Activated naive CD4-positive, alpha-beta T cell treated with anti-CD3 and anti-CD28 coated beads, Interleukin-2, amount 50 U/mL, for 72 hours (primary cell): ENCODE measurements around the gene PCMTD2. TPM values are rescaled to one million over a fixed set of nuclear protein-coding genes. Genes with fewer than 3 reads are reported as not detected.
"Not testable (repeated sequence)": the region's sequence is repeated elsewhere in the genome, so short reads cannot be mapped to it uniquely, and the experiment has no call there.

Experiments used
- ATAC-seq, 2 donors: fragments of 150-1000 bp; cut with Tn5 transposase; 2 replicates each; pipeline ENCODE4 v1.10.0; 2021; ENCODE audit warnings: mild to moderate bottlenecking in 2 of 2, moderate library complexity in 2 of 2
- DNase-seq, 2 donors: peaks; one replicate each; pipeline ENCODE4 v3.0.0; 2021 to 2022; ENCODE audit warnings: low spot score in 2 of 2
- H3K27ac Mint-ChIP-seq, 2 donors: one replicate each; pipeline ENCODE4 v1.8.0; 2022; ENCODE audit warnings: mild to moderate bottlenecking in 2 of 2, mixed read lengths in 2 of 2
- H3K36me3 Mint-ChIP-seq, 2 donors: one replicate each; pipeline ENCODE4 v1.8.0; 2022; ENCODE audit warnings: mixed read lengths in 2 of 2
- H3K9me3 Mint-ChIP-seq, 2 donors: one replicate each; pipeline ENCODE4 v1.8.0; 2022; ENCODE audit warnings: mixed read lengths in 2 of 2
- total RNA-seq, 2 donors: library from RNA; stranded (reverse); gene quantifications; one replicate each; pipeline ENCODE4 v1.2.3, GENCODE V29; 2022

Gene PCMTD2
- total RNA-seq, 2 donors from 2014 or later, result 25.3 to 39.6 TPM

DNA sequence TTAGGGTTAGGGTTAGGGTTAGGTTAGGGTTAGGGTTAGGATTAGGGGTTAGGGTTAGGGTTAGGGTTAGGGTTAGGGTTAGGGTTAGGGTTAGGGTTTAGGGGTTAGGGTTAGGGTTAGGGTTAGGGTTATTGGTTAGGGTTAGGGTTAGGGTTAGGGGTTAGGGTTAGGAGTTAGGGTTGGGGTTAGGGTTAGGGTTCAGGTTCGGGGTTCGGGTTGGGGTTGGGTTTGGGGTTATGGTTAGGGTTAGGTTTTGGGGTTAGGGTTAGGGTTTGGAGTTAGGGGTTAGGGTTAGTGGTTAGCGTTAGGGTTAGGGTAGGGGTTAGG, 31.7 kb downstream of the PCMTD2 start:
- H3K9me3 Mint-ChIP-seq, H3K36me3 Mint-ChIP-seq, DNase-seq, H3K27ac Mint-ChIP-seq, ATAC-seq: not testable (repeated sequence)

DNA sequence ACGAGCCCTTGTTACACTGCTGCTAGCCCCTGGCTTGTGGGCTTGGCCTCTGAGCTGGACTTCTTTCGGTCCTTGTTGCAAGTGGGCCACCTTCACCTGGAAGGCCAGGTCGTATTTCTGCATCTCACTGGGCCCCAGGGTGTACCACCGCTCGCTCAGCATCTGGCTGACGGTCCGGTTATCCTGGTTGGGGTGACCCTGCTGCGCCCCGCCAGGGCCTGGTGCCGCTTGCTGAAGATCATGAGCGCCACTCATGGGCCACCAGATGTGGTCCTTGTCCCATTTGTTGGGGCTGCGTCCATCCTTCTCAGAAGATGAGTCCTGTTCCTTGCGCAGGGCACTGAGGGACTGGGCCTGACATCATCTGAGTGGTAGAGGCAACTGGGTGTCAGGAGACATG, 36.6 kb downstream of the PCMTD2 start:
- DNase-seq, H3K36me3 Mint-ChIP-seq, H3K9me3 Mint-ChIP-seq, ATAC-seq, H3K27ac Mint-ChIP-seq: not testable (repeated sequence)

GRCh38 chr20:64303086-64303485, 47.5 kb downstream of the PCMTD2 start:
- not testable (repeated sequence) for H3K27ac Mint-ChIP-seq, DNase-seq, H3K9me3 Mint-ChIP-seq, ATAC-seq, H3K36me3 Mint-ChIP-seq

DNA sequence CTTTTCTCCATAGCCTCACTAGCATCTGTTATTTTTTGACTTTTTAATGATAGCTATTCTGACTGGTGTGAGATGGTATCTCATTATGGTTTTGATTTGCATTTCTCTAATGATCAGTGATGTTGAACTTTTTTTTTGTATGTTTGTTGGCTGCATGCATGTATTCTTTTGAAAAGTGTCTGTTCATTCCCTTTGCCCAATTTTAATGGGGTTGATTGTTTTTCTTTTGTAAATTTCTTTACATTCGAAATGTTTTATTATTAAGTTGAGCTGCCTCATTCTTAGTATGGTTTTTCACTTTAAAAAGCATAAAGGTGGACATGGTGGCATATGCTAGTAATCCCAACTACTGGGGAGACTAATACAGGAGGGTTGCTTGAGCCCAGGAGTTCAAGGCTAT, 58.2 kb downstream of the PCMTD2 start:
- not testable (repeated sequence) for ATAC-seq, H3K27ac Mint-ChIP-seq, DNase-seq, H3K36me3 Mint-ChIP-seq, H3K9me3 Mint-ChIP-seq

DNA sequence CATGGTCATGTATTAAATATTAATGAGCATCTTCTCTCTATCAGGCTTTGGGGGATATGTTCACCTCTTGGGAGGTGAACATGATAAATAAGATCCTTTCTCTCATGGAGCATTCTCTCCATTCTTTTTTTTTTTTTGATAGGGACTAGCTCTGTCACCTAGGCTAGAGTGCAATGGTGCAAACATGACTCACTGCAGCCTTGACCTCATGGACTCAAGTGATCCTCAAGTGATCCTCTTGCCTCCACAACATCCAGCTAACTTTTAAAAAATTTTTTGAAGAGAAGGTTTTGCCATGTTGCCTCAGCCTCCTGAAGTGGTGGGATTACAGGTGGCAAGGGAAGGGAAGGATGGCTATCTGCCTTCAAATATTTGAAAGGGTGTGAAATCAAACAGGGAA, 59.8 kb downstream of the PCMTD2 start:
- not testable (repeated sequence) for ATAC-seq, H3K27ac Mint-ChIP-seq, H3K36me3 Mint-ChIP-seq, H3K9me3 Mint-ChIP-seq, DNase-seq

DNA sequence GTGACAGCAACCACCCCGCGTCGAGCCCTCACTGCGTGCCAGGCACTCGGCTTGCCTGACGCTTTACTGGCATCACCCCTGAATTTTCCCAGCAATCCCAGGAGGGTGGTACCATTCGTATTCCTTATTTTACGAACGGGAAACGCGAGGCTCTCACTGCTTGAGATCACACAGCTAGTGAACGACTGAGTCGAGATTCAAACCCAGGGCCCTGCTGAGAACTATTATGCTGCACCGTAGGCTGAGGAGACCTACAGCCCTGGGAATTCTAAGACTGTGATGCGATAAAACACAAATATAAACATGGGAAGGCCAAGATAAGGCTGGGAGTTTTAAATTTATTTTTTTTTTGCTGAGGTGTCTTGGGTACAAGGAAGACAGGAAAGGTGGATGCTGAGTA, 60.3 kb downstream of the PCMTD2 start:
- H3K27ac Mint-ChIP-seq, ATAC-seq, DNase-seq, H3K36me3 Mint-ChIP-seq, H3K9me3 Mint-ChIP-seq: not testable (repeated sequence)

- peak in 1 of 2 donors; percentile 36 for ATAC-seq
- H3K36me3 Mint-ChIP-seq, H3K27ac Mint-ChIP-seq, DNase-seq, H3K9me3 Mint-ChIP-seq: not testable (repeated sequence)
Measured at GRCh38 chr20:64316415-64317083, 61.0 kb downstream of the PCMTD2 start.

- H3K27ac Mint-ChIP-seq, H3K9me3 Mint-ChIP-seq, ATAC-seq, H3K36me3 Mint-ChIP-seq, DNase-seq: not testable (repeated sequence)
Measured at GRCh38 chr20:64317331-64317730, 61.8 kb downstream of the PCMTD2 start.

- not testable (repeated sequence) for H3K36me3 Mint-ChIP-seq, DNase-seq, H3K27ac Mint-ChIP-seq, ATAC-seq, H3K9me3 Mint-ChIP-seq
Measured at GRCh38 chr20:64318056-64318455, 62.5 kb downstream of the PCMTD2 start.

GRCh38 chr20:64322031-64322789, 66.7 kb downstream of the PCMTD2 start:
- H3K36me3 Mint-ChIP-seq, H3K9me3 Mint-ChIP-seq, H3K27ac Mint-ChIP-seq, DNase-seq, ATAC-seq: not testable (repeated sequence)

Other genes starting within 250 kb of the PCMTD2 start
- gene C20orf204, start 219.6 kb upstream of the PCMTD2 start, total RNA-seq, result 10 to 100 TPM; 14.2 to 18.8 TPM
- gene SOX18, start 206.1 kb upstream of the PCMTD2 start, total RNA-seq, result 1 to 10 TPM in 1 of 2 donors, under 1 TPM in 1; 0.39 to 1.4 TPM
- 10 to 100 TPM; 21.9 to 79.3 TPM for gene TCEA2, start 192.6 kb upstream of the PCMTD2 start, total RNA-seq
- 10 to 100 TPM; 21.5 to 47.8 TPM for gene RGS19, start 176.2 kb upstream of the PCMTD2 start, total RNA-seq
- 1 to 10 TPM in 1 of 2 donors, under 1 TPM in 1; 0.32 to 1.2 TPM for gene OPRL1, start 175.7 kb upstream of the PCMTD2 start, total RNA-seq
- not detected for gene LKAAEAR1, start 171.3 kb upstream of the PCMTD2 start, total RNA-seq
- gene NPBWR2, start 148.2 kb upstream of the PCMTD2 start, total RNA-seq, result not detected
- gene MYT1, start 91.3 kb upstream of the PCMTD2 start, total RNA-seq, result under 1 TPM in 1 of 2 donors, not detected in 1; 0.16 TPM